Panc1 (cell line): ENCODE results near the gene NUDT9.
"Not testable (repeated sequence)": the region's sequence is repeated elsewhere in the genome, so short reads cannot be mapped to it uniquely, and the experiment has no call there.

Experiments used
- TF ChIP-seq, protein P1 (sequence below), 2 experiments: IDR thresholded peaks; 2 replicates each; pipeline ENCODE4 v1.6.1; 2011 to 2012; ENCODE audit warnings: low read depth in 2 of 2, control low read depth in 1 of 2, low read length in 1 of 2, mild to moderate bottlenecking in 1 of 2, moderate library complexity in 1 of 2; ENCODE audit not compliant: insufficient read depth in 1 of 2
- TF ChIP-seq, protein P2 (sequence below): fragments of 450-650 bp; IDR thresholded peaks from 2 replicates; pipeline ENCODE4 v1.5.1; 2017; ENCODE audit warnings: mild to moderate bottlenecking

DNA sequence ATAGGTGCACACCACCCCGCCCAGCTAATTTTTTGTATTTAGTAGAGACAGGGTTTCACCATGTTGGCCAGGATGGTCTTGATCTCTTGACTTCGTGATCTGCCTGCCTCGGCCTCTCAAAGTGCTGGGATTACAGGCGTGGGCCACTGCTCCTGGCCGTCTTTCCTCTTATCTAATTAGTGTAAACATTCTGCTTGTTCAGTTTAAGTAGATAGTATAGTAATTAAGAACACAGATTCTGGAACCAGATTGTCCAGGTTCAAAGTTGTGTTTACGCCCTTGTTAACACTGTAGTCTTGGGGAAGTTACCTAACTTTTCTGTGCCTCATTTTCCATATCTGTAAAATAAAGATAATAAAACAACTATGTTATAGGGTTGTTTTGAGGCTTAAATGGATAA, 24.0 kb downstream of the NUDT9 start:
- TF ChIP-seq, protein P1, sequence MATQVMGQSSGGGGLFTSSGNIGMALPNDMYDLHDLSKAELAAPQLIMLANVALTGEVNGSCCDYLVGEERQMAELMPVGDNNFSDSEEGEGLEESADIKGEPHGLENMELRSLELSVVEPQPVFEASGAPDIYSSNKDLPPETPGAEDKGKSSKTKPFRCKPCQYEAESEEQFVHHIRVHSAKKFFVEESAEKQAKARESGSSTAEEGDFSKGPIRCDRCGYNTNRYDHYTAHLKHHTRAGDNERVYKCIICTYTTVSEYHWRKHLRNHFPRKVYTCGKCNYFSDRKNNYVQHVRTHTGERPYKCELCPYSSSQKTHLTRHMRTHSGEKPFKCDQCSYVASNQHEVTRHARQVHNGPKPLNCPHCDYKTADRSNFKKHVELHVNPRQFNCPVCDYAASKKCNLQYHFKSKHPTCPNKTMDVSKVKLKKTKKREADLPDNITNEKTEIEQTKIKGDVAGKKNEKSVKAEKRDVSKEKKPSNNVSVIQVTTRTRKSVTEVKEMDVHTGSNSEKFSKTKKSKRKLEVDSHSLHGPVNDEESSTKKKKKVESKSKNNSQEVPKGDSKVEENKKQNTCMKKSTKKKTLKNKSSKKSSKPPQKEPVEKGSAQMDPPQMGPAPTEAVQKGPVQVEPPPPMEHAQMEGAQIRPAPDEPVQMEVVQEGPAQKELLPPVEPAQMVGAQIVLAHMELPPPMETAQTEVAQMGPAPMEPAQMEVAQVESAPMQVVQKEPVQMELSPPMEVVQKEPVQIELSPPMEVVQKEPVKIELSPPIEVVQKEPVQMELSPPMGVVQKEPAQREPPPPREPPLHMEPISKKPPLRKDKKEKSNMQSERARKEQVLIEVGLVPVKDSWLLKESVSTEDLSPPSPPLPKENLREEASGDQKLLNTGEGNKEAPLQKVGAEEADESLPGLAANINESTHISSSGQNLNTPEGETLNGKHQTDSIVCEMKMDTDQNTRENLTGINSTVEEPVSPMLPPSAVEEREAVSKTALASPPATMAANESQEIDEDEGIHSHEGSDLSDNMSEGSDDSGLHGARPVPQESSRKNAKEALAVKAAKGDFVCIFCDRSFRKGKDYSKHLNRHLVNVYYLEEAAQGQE (IDR thresholded peaks at IDR 0.05; ENCODE audit: insufficient read depth in 1 of 2, low read depth in 2 of 2, low read length in 1 of 2) = not testable (repeated sequence)
- TF ChIP-seq, protein P2, sequence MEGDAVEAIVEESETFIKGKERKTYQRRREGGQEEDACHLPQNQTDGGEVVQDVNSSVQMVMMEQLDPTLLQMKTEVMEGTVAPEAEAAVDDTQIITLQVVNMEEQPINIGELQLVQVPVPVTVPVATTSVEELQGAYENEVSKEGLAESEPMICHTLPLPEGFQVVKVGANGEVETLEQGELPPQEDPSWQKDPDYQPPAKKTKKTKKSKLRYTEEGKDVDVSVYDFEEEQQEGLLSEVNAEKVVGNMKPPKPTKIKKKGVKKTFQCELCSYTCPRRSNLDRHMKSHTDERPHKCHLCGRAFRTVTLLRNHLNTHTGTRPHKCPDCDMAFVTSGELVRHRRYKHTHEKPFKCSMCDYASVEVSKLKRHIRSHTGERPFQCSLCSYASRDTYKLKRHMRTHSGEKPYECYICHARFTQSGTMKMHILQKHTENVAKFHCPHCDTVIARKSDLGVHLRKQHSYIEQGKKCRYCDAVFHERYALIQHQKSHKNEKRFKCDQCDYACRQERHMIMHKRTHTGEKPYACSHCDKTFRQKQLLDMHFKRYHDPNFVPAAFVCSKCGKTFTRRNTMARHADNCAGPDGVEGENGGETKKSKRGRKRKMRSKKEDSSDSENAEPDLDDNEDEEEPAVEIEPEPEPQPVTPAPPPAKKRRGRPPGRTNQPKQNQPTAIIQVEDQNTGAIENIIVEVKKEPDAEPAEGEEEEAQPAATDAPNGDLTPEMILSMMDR = not testable (repeated sequence)
